HG03439 (cell line): ENCODE data around the gene IFI30.
A peak's percentile ranks its signal among the peaks of the same experiment; 100 is the strongest.

Experiments
- ATAC-seq: cut with Tn5 transposase; IDR thresholded peaks from one replicate; pipeline ENCODE4 v1.9.1; 2021; ENCODE audit warnings: mild to moderate bottlenecking, moderate library complexity; ENCODE audit not compliant: unreplicated experiment

IFI30 gene

GRCh38 chr19:18173572-18174288 lies at the start of gene IFI30:
Gene IFI30, plus strand, starts transcription at chr19:18173813. Its CDS starts 29 bp downstream, at chr19:18173842.
- ATAC-seq: peak; percentile 46

GRCh38 chr19:18123819-18124218 lies 49.8 kb upstream of the IFI30 start:
- ATAC-seq: no peak

GRCh38 chr19:18126097-18126496 lies 47.5 kb upstream of the IFI30 start:
- ATAC-seq: no peak

GRCh38 chr19:18128044-18128443 lies 45.6 kb upstream of the IFI30 start:
- ATAC-seq: no peak

GRCh38 chr19:18128805-18129204 lies 44.8 kb upstream of the IFI30 start:
- ATAC-seq: no peak

GRCh38 chr19:18130523-18131242 lies 42.9 kb upstream of the IFI30 start:
- ATAC-seq: no peak

GRCh38 chr19:18131841-18132596 lies 41.6 kb upstream of the IFI30 start:
- no peak for ATAC-seq

- ATAC-seq: no peak
Measured at GRCh38 chr19:18135712-18136584, 37.7 kb upstream of the IFI30 start.

- no peak for ATAC-seq
Measured at GRCh38 chr19:18137242-18137641, 36.4 kb upstream of the IFI30 start.

GRCh38 chr19:18137657-18138339 lies 35.8 kb upstream of the IFI30 start:
- no peak for ATAC-seq

- ATAC-seq: no peak
Measured at GRCh38 chr19:18140473-18140872, 33.1 kb upstream of the IFI30 start.

GRCh38 chr19:18141031-18141430 lies 32.6 kb upstream of the IFI30 start:
- ATAC-seq: no peak

GRCh38 chr19:18143902-18144301 lies 29.7 kb upstream of the IFI30 start:
- no peak for ATAC-seq

- ATAC-seq: no peak
Measured at GRCh38 chr19:18144361-18144760, 29.3 kb upstream of the IFI30 start.

GRCh38 chr19:18144906-18145305 lies 28.7 kb upstream of the IFI30 start:
- no peak for ATAC-seq

- no peak for ATAC-seq
Measured at GRCh38 chr19:18145391-18145999, 28.1 kb upstream of the IFI30 start.

- no peak for ATAC-seq
Measured at GRCh38 chr19:18147396-18147795, 26.2 kb upstream of the IFI30 start.

- ATAC-seq: no peak
Measured at GRCh38 chr19:18149596-18149975, 24.0 kb upstream of the IFI30 start.

GRCh38 chr19:18150776-18151624 lies 22.6 kb upstream of the IFI30 start:
- ATAC-seq: no peak
